OCI-LY7 (cell line): ENCODE results near the gene NOP9. TPM values are rescaled to one million over a fixed set of nuclear protein-coding genes. Genes with fewer than 3 reads are reported as not detected.

ENCODE experiments used
- Bru-seq: library from RNA; stranded (reverse); fragments of 400-500 nt; gene quantifications from one replicate; lab custom pipeline; 2021; lab: Mats Ljungman, UMichigan
- BruChase-seq, 2 experiments: library from RNA; stranded (reverse); fragments of 400-500 nt; gene quantifications; one replicate each; lab custom pipeline; 2021; lab: Mats Ljungman, UMichigan
- BruUV-seq: library from RNA; stranded (reverse); fragments of 400-500 nt; replicated peaks from 2 replicates; lab custom pipeline; 2021; lab: Mats Ljungman, UMichigan
- CTCF ChIA-PET: fragments of 300-600 bp; sonication (Branson Sonifier 250); formaldehyde crosslinking; loops from one replicate; lab custom pipeline; 2022; ENCODE audit warnings: antibody characterized with exemption; ENCODE audit not compliant: unreplicated experiment; lab: Charles Lee
- POLR2A ChIA-PET: fragments of 300-600 bp; sonication (Branson Sonifier 250); formaldehyde crosslinking; loops from one replicate; lab custom pipeline; 2022; ENCODE audit warnings: antibody characterized with exemption; lab: Charles Lee
- DNase-seq: peaks from one replicate; pipeline ENCODE4 v3.0.0-alpha.2; 2015; ENCODE audit warnings: low spot score
- H2AFZ ChIP-seq: fragments of 200-600 bp; sonication (generic), shearing (Covaris generic); 2 replicates; pipeline ENCODE4 v1.6.1; 2014; ENCODE audit warnings: mild to moderate bottlenecking, antibody characterized with exemption, low read length, moderate library complexity
- H3K27ac ChIP-seq: fragments of 200-600 bp; sonication (generic); 2 replicates; pipeline ENCODE4 v1.5.1; 2014; ENCODE audit warnings: mixed run types, low read depth, mild to moderate bottlenecking, moderate library complexity, low read length, inconsistent platforms; ENCODE audit not compliant: poor library complexity, severe bottlenecking
- H3K36me3 ChIP-seq: fragments of 200-600 bp; sonication (generic); 2 replicates; pipeline ENCODE4 v1.6.1; 2014; ENCODE audit warnings: mild to moderate bottlenecking, antibody characterized with exemption, low read length, moderate library complexity, mixed read lengths; ENCODE audit not compliant: insufficient read depth
- H3K4me1 ChIP-seq: fragments of 200-600 bp; sonication (generic); 2 replicates; pipeline ENCODE4 v1.5.1; 2014; ENCODE audit warnings: mild to moderate bottlenecking, low read length; ENCODE audit not compliant: insufficient read depth, poor library complexity, severe bottlenecking
- H3K4me2 ChIP-seq: fragments of 200-600 bp; sonication (generic); 2 replicates; pipeline ENCODE4 v1.6.1; 2014; ENCODE audit warnings: mild to moderate bottlenecking, low read length
- H3K4me3 ChIP-seq: fragments of 200-600 bp; sonication (generic); 2 replicates; pipeline ENCODE4 v1.5.1; 2014; ENCODE audit warnings: mild to moderate bottlenecking, low read depth, low read length; ENCODE audit not compliant: poor library complexity, severe bottlenecking
- H3K79me2 ChIP-seq: fragments of 200-600 bp; sonication (generic); 2 replicates; pipeline ENCODE4 v1.6.1; 2016; ENCODE audit warnings: low read depth, mild to moderate bottlenecking, low read length, moderate library complexity, mixed read lengths; ENCODE audit not compliant: insufficient read depth
- H3K9me2 ChIP-seq: fragments of 200-600 bp; sonication (generic); 2 replicates; pipeline ENCODE4 v1.6.1; 2016; ENCODE audit warnings: mild to moderate bottlenecking, low read length, mixed read lengths; ENCODE audit not compliant: insufficient read depth
- H3K9me3 ChIP-seq: fragments of 200-600 bp; sonication (generic); 2 replicates; pipeline ENCODE4 v1.6.1; 2014; ENCODE audit warnings: mild to moderate bottlenecking, mixed run types, low read length, mixed read lengths
- H4K20me1 ChIP-seq: fragments of 200-600 bp; sonication (generic); 2 replicates; pipeline ENCODE4 v1.6.1; 2014; ENCODE audit warnings: mild to moderate bottlenecking, antibody characterized with exemption, low read length, moderate library complexity, mixed read lengths; ENCODE audit not compliant: insufficient read depth
- CTCF ChIP-seq: fragments of 200-600 bp; sonication (generic); conservative IDR thresholded peaks from 2 replicates; pipeline ENCODE4 v1.5.1; 2014; ENCODE audit warnings: mild to moderate bottlenecking, antibody characterized with exemption, low read length, moderate library complexity, mixed read lengths
- EZH2phosphoT487 ChIP-seq: fragments of 200-600 bp; sonication (generic); IDR thresholded peaks from 2 replicates; pipeline ENCODE4 v1.6.1; 2018; ENCODE audit warnings: low read depth, borderline replicate concordance, mild to moderate bottlenecking, mixed run types, antibody characterized with exemption, low read length, moderate library complexity, mixed read lengths
- intact Hi-C: fragments of 100-400 bp; cut with micrococcal nuclease; formaldehyde crosslinking; loops from one replicate; pipeline ENCODE4 v1.10.0; 2022; ENCODE audit not compliant: unreplicated experiment
- long read RNA-seq: library from polyadenylated mRNA; stranded (forward); transcript quantifications from one replicate; pipeline ENCODE4 v2.0.0, GENCODE V29; 2022
- total RNA-seq, 2 experiments: library from RNA; depleted of rRNA in 1 of 2; stranded (reverse); fragments of >200 nt in 1 of 2; shearing (Covaris generic) in 1 of 2; gene quantifications; 2 replicates each; pipeline ENCODE4 v1.2.3, GENCODE V29; 2014 to 2022

Gene NOP9
- total RNA-seq (2014; rRNA removed; shearing (Covaris generic)) (30.6 and 33.2 TPM in 2 replicates), total RNA-seq (2022) (44.0 and 52.6 TPM in 2 replicates), Bru-seq, nascent RNA (percentile 84 among the genes with signal in this experiment), BruChase-seq, experiment 1, labeled RNA remaining after a 6-hour chase (percentile 95 among the genes with signal in this experiment), BruChase-seq, experiment 2, labeled RNA remaining after a 2-hour chase (percentile 95 among the genes with signal in this experiment)
- long read RNA-seq, partial matches to known transcripts = 9 of 13 reads
- long read RNA-seq, other reads (novel, unspliced or antisense) = 4 of 13 reads

- no peak for TF ChIP-seq EZH2phosphoT487
- no peak for TF ChIP-seq CTCF
- peak within 1 kb of the TSS; percentile 44; the same call in 1 of the 2 replicates for H2AFZ ChIP-seq
- TSS peak; percentile 74 for BruUV-seq
- peak within 1 kb of the TSS; percentile 99 for H3K4me3 ChIP-seq
- peaks cover 11% of the 10 kb centered on the region; the same call in 1 of the 2 replicates for H4K20me1 ChIP-seq
- peaks cover 23% of the 10 kb centered on the region for H3K79me2 ChIP-seq
- DNase-seq = peak; percentile 94
- H3K9me3 ChIP-seq = no peaks in the 10 kb centered on the region
- H3K4me2 ChIP-seq = peak within 1 kb of the TSS; percentile 89
- peak within 1 kb of the TSS; percentile 38 for H3K27ac ChIP-seq
- ChIA-PET CTCF (interaction anchor here (0.5 to 1.6 kb wide), 6 partner anchors 25 to 666 kb away, joined by 3 to 6 read pairs (median 3); partner anchors contain the start of gene TINF2), POLR2A (interaction anchor here (0.5 to 4.0 kb wide), 7 partner anchors 8 to 224 kb away, joined by 3 to 25 read pairs (median 3); partner anchors contain the start of genes CIDEB, MDP1 and TINF2)
- peaks cover 53% of the 10 kb centered on the region for H3K36me3 ChIP-seq
- H3K4me1 ChIP-seq = peaks cover 30% of the 10 kb centered on the region
- intact Hi-C loops = loop anchor here (2.0 to 5.0 kb wide), 2 partner anchors 29 to 287 kb away; partner anchors contain the start of gene RABGGTA
- H3K9me2 ChIP-seq = no peaks in the 10 kb centered on the region
These were observed at the start of gene NOP9, which contains the start of gene DHRS1 for GRCh38 chr14:24299255-24300191. NOP9 (plus strand) TSS chr14:24299850; CDS start chr14:24299955, 105 bp downstream. DHRS1 (minus strand) TSS chr14:24299780; CDS start chr14:24299106, 674 bp downstream.

- H3K4me3 ChIP-seq = no peak overlapping the region
- H3K36me3 ChIP-seq = no peaks in the 10 kb centered on the region
- H3K27ac ChIP-seq = no peak overlapping the region
- peaks cover 5% of the 10 kb centered on the region for H3K4me1 ChIP-seq
- ChIA-PET POLR2A (interaction anchor here (1.0 to 1.5 kb wide), 4 partner anchors 8 to 51 kb away, joined by 3 read pairs; partner anchors contain the start of gene TINF2), CTCF (no interaction called here)
- TF ChIP-seq CTCF (no peak), EZH2phosphoT487 (no peak)
- no peak overlapping the region for H3K4me2 ChIP-seq
- no peak overlapping the region for H2AFZ ChIP-seq
- H3K79me2 ChIP-seq = no peaks in the 10 kb centered on the region
- H3K9me3 ChIP-seq = no peaks in the 10 kb centered on the region
- H3K9me2 ChIP-seq = no peaks in the 10 kb centered on the region
- H4K20me1 ChIP-seq = no peaks in the 10 kb centered on the region
- DNase-seq = no peak
- intact Hi-C loops = no loop called here
- BruUV-seq = no TSS peak
These were observed 49.3 kb upstream of the NOP9 start for GRCh38 chr14:24250354-24250753.
